ENCODE measurements around the gene NEMP1.

DNA sequence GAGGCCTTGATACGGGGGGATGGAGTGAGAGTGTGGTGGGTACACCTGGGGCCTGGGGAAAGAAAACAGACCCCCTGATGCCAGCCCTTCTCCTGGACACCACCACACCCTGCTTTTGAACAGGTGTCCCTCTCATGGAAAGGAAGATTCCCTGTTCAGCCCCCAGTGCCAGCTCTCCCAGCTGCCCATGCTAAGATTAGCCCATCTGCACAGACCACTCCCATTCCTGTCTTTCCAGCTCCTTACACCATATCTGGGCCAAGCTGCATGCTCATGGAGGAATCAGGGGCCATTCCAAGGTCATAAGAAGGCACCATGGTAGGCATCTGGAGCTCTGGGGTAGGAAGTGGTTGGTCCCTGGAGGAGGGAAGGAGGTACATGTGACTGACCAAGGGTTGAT is 20.0 kb upstream of the NEMP1 start:
- TF ChIP-seq, protein P1, sequence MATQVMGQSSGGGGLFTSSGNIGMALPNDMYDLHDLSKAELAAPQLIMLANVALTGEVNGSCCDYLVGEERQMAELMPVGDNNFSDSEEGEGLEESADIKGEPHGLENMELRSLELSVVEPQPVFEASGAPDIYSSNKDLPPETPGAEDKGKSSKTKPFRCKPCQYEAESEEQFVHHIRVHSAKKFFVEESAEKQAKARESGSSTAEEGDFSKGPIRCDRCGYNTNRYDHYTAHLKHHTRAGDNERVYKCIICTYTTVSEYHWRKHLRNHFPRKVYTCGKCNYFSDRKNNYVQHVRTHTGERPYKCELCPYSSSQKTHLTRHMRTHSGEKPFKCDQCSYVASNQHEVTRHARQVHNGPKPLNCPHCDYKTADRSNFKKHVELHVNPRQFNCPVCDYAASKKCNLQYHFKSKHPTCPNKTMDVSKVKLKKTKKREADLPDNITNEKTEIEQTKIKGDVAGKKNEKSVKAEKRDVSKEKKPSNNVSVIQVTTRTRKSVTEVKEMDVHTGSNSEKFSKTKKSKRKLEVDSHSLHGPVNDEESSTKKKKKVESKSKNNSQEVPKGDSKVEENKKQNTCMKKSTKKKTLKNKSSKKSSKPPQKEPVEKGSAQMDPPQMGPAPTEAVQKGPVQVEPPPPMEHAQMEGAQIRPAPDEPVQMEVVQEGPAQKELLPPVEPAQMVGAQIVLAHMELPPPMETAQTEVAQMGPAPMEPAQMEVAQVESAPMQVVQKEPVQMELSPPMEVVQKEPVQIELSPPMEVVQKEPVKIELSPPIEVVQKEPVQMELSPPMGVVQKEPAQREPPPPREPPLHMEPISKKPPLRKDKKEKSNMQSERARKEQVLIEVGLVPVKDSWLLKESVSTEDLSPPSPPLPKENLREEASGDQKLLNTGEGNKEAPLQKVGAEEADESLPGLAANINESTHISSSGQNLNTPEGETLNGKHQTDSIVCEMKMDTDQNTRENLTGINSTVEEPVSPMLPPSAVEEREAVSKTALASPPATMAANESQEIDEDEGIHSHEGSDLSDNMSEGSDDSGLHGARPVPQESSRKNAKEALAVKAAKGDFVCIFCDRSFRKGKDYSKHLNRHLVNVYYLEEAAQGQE (IDR thresholded peaks at IDR 0.05) = no peak
- TF ChIP-seq, protein P2, sequence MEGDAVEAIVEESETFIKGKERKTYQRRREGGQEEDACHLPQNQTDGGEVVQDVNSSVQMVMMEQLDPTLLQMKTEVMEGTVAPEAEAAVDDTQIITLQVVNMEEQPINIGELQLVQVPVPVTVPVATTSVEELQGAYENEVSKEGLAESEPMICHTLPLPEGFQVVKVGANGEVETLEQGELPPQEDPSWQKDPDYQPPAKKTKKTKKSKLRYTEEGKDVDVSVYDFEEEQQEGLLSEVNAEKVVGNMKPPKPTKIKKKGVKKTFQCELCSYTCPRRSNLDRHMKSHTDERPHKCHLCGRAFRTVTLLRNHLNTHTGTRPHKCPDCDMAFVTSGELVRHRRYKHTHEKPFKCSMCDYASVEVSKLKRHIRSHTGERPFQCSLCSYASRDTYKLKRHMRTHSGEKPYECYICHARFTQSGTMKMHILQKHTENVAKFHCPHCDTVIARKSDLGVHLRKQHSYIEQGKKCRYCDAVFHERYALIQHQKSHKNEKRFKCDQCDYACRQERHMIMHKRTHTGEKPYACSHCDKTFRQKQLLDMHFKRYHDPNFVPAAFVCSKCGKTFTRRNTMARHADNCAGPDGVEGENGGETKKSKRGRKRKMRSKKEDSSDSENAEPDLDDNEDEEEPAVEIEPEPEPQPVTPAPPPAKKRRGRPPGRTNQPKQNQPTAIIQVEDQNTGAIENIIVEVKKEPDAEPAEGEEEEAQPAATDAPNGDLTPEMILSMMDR (IDR thresholded peaks at IDR 0.05; ENCODE audit: low read depth, low read length, missing input control) = no peak
- TF ChIP-seq TAF1 (conservative IDR thresholded peaks at IDR 0.05) (no peak), GABPA (IDR thresholded peaks at IDR 0.05 in 1 of 2, conservative IDR thresholded peaks at IDR 0.05 in 1 of 2) (no peak), SP1 (IDR thresholded peaks at IDR 0.05) (no peak), RXRA (IDR thresholded peaks at IDR 0.05) (no peak), YY1 (IDR thresholded peaks at IDR 0.05) (no peak), JUND (IDR thresholded peaks at IDR 0.05) (no peak)

Measured in liver (tissue), 3 donors.